ENCODE results near the gene NR3C1.

NR3C1 gene

GRCh38 chr5:143433670-143434069, 30.2 kb upstream of the NR3C1 start:
- no peaks in the 10 kb centered on the region for H3K36me3 Mint-ChIP-seq (ENCODE audit: low read depth)
- peaks cover 24% of the 10 kb centered on the region for H3K4me1 Mint-ChIP-seq (ENCODE audit: low read depth)
- H3K27me3 Mint-ChIP-seq (ENCODE audit: low read depth) = peaks cover 9% of the 10 kb centered on the region
- H3K27ac Mint-ChIP-seq = peak overlapping the region; percentile 24
- H3K4me3 Mint-ChIP-seq = peak overlapping the region; percentile 27
- no peaks in the 10 kb centered on the region for H3K9me3 Mint-ChIP-seq

- Mint-ChIP-seq H3K4me3 (no peak overlapping the region), H3K36me3 (ENCODE audit: low read depth) (peaks cover 2% of the 10 kb centered on the region), H3K4me1 (ENCODE audit: low read depth) (peaks cover 24% of the 10 kb centered on the region), H3K27me3 (ENCODE audit: low read depth) (peaks cover 5% of the 10 kb centered on the region), H3K9me3 (no peaks in the 10 kb centered on the region), H3K27ac (no peak overlapping the region)
Observed at GRCh38 chr5:143432658-143433239, 29.3 kb upstream of the NR3C1 start.

GRCh38 chr5:143431789-143432188, 28.3 kb upstream of the NR3C1 start:
- H3K9me3 Mint-ChIP-seq = no peaks in the 10 kb centered on the region
- peaks cover 4% of the 10 kb centered on the region for H3K27me3 Mint-ChIP-seq (ENCODE audit: low read depth)
- no peak overlapping the region for H3K4me3 Mint-ChIP-seq
- peaks cover 24% of the 10 kb centered on the region for H3K4me1 Mint-ChIP-seq (ENCODE audit: low read depth)
- H3K36me3 Mint-ChIP-seq (ENCODE audit: low read depth) = peaks cover 2% of the 10 kb centered on the region
- no peak overlapping the region for H3K27ac Mint-ChIP-seq

GRCh38 chr5:143428738-143429420, 25.4 kb upstream of the NR3C1 start:
- H3K4me3 Mint-ChIP-seq = no peak overlapping the region
- H3K36me3 Mint-ChIP-seq (ENCODE audit: low read depth) = peaks cover 2% of the 10 kb centered on the region
- H3K27ac Mint-ChIP-seq = no peak overlapping the region
- no peaks in the 10 kb centered on the region for H3K27me3 Mint-ChIP-seq (ENCODE audit: low read depth)
- H3K4me1 Mint-ChIP-seq (ENCODE audit: low read depth) = peaks cover 7% of the 10 kb centered on the region
- H3K9me3 Mint-ChIP-seq = no peaks in the 10 kb centered on the region

GRCh38 chr5:143428155-143428554, 24.7 kb upstream of the NR3C1 start:
- H3K4me3 Mint-ChIP-seq = no peak overlapping the region
- H3K27ac Mint-ChIP-seq = no peak overlapping the region
- H3K27me3 Mint-ChIP-seq (ENCODE audit: low read depth) = no peaks in the 10 kb centered on the region
- peaks cover 3% of the 10 kb centered on the region for H3K4me1 Mint-ChIP-seq (ENCODE audit: low read depth)
- peaks cover 2% of the 10 kb centered on the region for H3K36me3 Mint-ChIP-seq (ENCODE audit: low read depth)
- H3K9me3 Mint-ChIP-seq = no peaks in the 10 kb centered on the region

GRCh38 chr5:143427122-143427735, 23.7 kb upstream of the NR3C1 start:
- Mint-ChIP-seq H3K27ac (no peak overlapping the region), H3K36me3 (ENCODE audit: low read depth) (peaks cover 2% of the 10 kb centered on the region)

GRCh38 chr5:143426437-143426991, 23.0 kb upstream of the NR3C1 start:
- peaks cover 2% of the 10 kb centered on the region for H3K36me3 Mint-ChIP-seq (ENCODE audit: low read depth)
- no peaks in the 10 kb centered on the region for H3K9me3 Mint-ChIP-seq
- H3K27ac Mint-ChIP-seq = no peak overlapping the region
- H3K4me1 Mint-ChIP-seq (ENCODE audit: low read depth) = no peaks in the 10 kb centered on the region
- no peak overlapping the region for H3K4me3 Mint-ChIP-seq
- H3K27me3 Mint-ChIP-seq (ENCODE audit: low read depth) = no peaks in the 10 kb centered on the region

More at GRCh38 chr5:143427122-143427735, 23.7 kb upstream of the NR3C1 start:
- Mint-ChIP-seq H3K27me3 (ENCODE audit: low read depth) (no peaks in the 10 kb centered on the region), H3K9me3 (no peaks in the 10 kb centered on the region), H3K4me1 (ENCODE audit: low read depth) (peaks cover 3% of the 10 kb centered on the region), H3K4me3 (no peak overlapping the region)

- no peak overlapping the region for H3K27ac Mint-ChIP-seq
- no peaks in the 10 kb centered on the region for H3K27me3 Mint-ChIP-seq (ENCODE audit: low read depth)
- H3K4me3 Mint-ChIP-seq = no peak overlapping the region
- no peaks in the 10 kb centered on the region for H3K4me1 Mint-ChIP-seq (ENCODE audit: low read depth)
- H3K9me3 Mint-ChIP-seq = no peaks in the 10 kb centered on the region
- H3K36me3 Mint-ChIP-seq (ENCODE audit: low read depth) = peaks cover 2% of the 10 kb centered on the region
Observed at GRCh38 chr5:143425835-143426234, 22.3 kb upstream of the NR3C1 start.

- Mint-ChIP-seq H3K36me3 (ENCODE audit: low read depth) (no peaks in the 10 kb centered on the region), H3K4me1 (ENCODE audit: low read depth) (peaks cover 8% of the 10 kb centered on the region), H3K4me3 (no peak overlapping the region), H3K27ac (no peak overlapping the region), H3K9me3 (no peaks in the 10 kb centered on the region), H3K27me3 (ENCODE audit: low read depth) (no peaks in the 10 kb centered on the region)
Observed at GRCh38 chr5:143418140-143418866, 14.8 kb upstream of the NR3C1 start.

GRCh38 chr5:143417503-143418139, 14.1 kb upstream of the NR3C1 start:
- no peaks in the 10 kb centered on the region for H3K27me3 Mint-ChIP-seq (ENCODE audit: low read depth)
- peaks cover 9% of the 10 kb centered on the region for H3K4me1 Mint-ChIP-seq (ENCODE audit: low read depth)
- no peaks in the 10 kb centered on the region for H3K9me3 Mint-ChIP-seq
- no peak overlapping the region for H3K27ac Mint-ChIP-seq
- H3K36me3 Mint-ChIP-seq (ENCODE audit: low read depth) = no peaks in the 10 kb centered on the region
- no peak overlapping the region for H3K4me3 Mint-ChIP-seq

- Mint-ChIP-seq H3K9me3 (no peaks in the 10 kb centered on the region), H3K27ac (no peak overlapping the region), H3K4me3 (no peak overlapping the region), H3K36me3 (ENCODE audit: low read depth) (no peaks in the 10 kb centered on the region), H3K27me3 (ENCODE audit: low read depth) (no peaks in the 10 kb centered on the region), H3K4me1 (ENCODE audit: low read depth) (peaks cover 9% of the 10 kb centered on the region)
Observed at GRCh38 chr5:143416411-143416810, 12.9 kb upstream of the NR3C1 start.

- H3K27ac Mint-ChIP-seq = no peak overlapping the region
- H3K36me3 Mint-ChIP-seq (ENCODE audit: low read depth) = no peaks in the 10 kb centered on the region
- H3K4me3 Mint-ChIP-seq = no peak overlapping the region
- H3K4me1 Mint-ChIP-seq (ENCODE audit: low read depth) = peaks cover 9% of the 10 kb centered on the region
- H3K9me3 Mint-ChIP-seq = no peaks in the 10 kb centered on the region
- H3K27me3 Mint-ChIP-seq (ENCODE audit: low read depth) = no peaks in the 10 kb centered on the region
Observed at GRCh38 chr5:143413958-143414669, 10.6 kb upstream of the NR3C1 start.

- Mint-ChIP-seq H3K27me3 (ENCODE audit: low read depth) (no peaks in the 10 kb centered on the region), H3K4me3 (no peak overlapping the region), H3K36me3 (ENCODE audit: low read depth) (no peaks in the 10 kb centered on the region), H3K27ac (no peak overlapping the region), H3K4me1 (ENCODE audit: low read depth) (peaks cover 2% of the 10 kb centered on the region), H3K9me3 (no peaks in the 10 kb centered on the region)
Observed at GRCh38 chr5:143412661-143413342, 9.3 kb upstream of the NR3C1 start.
